Testis (tissue), 5 donors: ENCODE data around the gene SMCO2. TPM values are rescaled to one million over a fixed set of nuclear protein-coding genes. Genes with fewer than 3 reads are reported as not detected.

Source experiments
- DNase-seq: peaks from one replicate; pipeline ENCODE4 v3.0.0-alpha.2; 2019
- H3K27ac ChIP-seq, 2 donors: fragments of 200-600 bp; sonication (generic); one replicate each; pipeline ENCODE4 v1.5.1; 2019
- H3K27me3 ChIP-seq: fragments of 200-600 bp; sonication (generic); one replicate; pipeline ENCODE4 v1.5.1; 2019
- H3K36me3 ChIP-seq: fragments of 200-600 bp; sonication (generic); one replicate; pipeline ENCODE4 v1.5.1; 2017; ENCODE audit warnings: low read depth; ENCODE audit errors: missing control alignments
- H3K4me1 ChIP-seq: fragments of 200-600 bp; sonication (generic); one replicate; pipeline ENCODE4 v1.5.1; 2019
- H3K4me3 ChIP-seq, 2 donors: fragments of 200-600 bp; sonication (generic); one replicate each; pipeline ENCODE4 v1.5.1; 2017 to 2019
- H3K9me3 ChIP-seq: fragments of 200-600 bp; sonication (generic); one replicate; pipeline ENCODE4 v1.5.1; 2017
- POLR2A ChIP-seq: fragments of 450-650 bp; IDR thresholded peaks from one replicate; pipeline ENCODE4 v1.6.1; 2017; ENCODE audit warnings: antibody characterized with exemption, mild to moderate bottlenecking, moderate library complexity
- WGBS, 2 donors: methylation state at CpG; one replicate each; pipeline ENCODE4 v1.1.5; 2018; 5-methylcytosine and 5-hydroxymethylcytosine counted together
- intact Hi-C: fragments of 100-400 bp; cut with DNase I; formaldehyde crosslinking; loops from one replicate; pipeline ENCODE4 v1.15.1; 2023; ENCODE audit warnings: low total_unique reads
- long read RNA-seq, 2 donors: transcript quantifications; one replicate each; lab custom pipeline, GENCODE V29; 2026
- polyA plus RNA-seq: library from polyadenylated mRNA; stranded (reverse); fragments of 350-450 nt; fragmentation: Illumina TruSeq; extraction: RNeasy Lipid Tissue Mini Kit (QIAGEN cat#74804); gene quantifications from one replicate; pipeline ENCODE4 v1.2.3, GENCODE V29; 2014; ENCODE audit warnings: low read depth, low replicate concordance; ENCODE audit not compliant: insufficient read depth
- total RNA-seq, 2 donors: library from RNA; depleted of rRNA; stranded (reverse); fragments of >200 nt; gene quantifications; one replicate each; pipeline ENCODE4 v1.2.3, GENCODE V29; 2016
- TF ChIP-seq, protein P1 (sequence below), 3 experiments: fragments of 450-650 bp in 2 of 3; fragments of 200-600 bp in 1 of 3; sonication (generic) in 1 of 3; IDR thresholded peaks; one replicate each; pipeline ENCODE4 v1.5.1; 2016 to 2019; ENCODE audit warnings: antibody characterized with exemption in 3 of 3, mild to moderate bottlenecking in 2 of 3, moderate library complexity in 1 of 3

Gene SMCO2
- total RNA-seq (1 to 10 TPM in 1 of 2 donors, not detected in 1; 4.6 TPM), polyA plus RNA-seq (1.5 TPM)
- long read RNA-seq, donor 1 = 0 reads
- long read RNA-seq, donor 2 = 0 reads

GRCh38 chr12:27446436-27446835 lies at the start of gene SMCO2:
Gene SMCO2, plus strand, starts transcription at chr12:27446736. Its CDS starts 23,896 bp downstream, at chr12:27470632.
- TF ChIP-seq POLR2A = no peak
- TF ChIP-seq, protein P1, sequence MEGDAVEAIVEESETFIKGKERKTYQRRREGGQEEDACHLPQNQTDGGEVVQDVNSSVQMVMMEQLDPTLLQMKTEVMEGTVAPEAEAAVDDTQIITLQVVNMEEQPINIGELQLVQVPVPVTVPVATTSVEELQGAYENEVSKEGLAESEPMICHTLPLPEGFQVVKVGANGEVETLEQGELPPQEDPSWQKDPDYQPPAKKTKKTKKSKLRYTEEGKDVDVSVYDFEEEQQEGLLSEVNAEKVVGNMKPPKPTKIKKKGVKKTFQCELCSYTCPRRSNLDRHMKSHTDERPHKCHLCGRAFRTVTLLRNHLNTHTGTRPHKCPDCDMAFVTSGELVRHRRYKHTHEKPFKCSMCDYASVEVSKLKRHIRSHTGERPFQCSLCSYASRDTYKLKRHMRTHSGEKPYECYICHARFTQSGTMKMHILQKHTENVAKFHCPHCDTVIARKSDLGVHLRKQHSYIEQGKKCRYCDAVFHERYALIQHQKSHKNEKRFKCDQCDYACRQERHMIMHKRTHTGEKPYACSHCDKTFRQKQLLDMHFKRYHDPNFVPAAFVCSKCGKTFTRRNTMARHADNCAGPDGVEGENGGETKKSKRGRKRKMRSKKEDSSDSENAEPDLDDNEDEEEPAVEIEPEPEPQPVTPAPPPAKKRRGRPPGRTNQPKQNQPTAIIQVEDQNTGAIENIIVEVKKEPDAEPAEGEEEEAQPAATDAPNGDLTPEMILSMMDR (IDR thresholded peaks at IDR 0.05) = no peak
- Histone ChIP-seq H3K27me3 (no peaks in the 10 kb centered on the region), H3K9me3 (no peaks in the 10 kb centered on the region), H3K4me3 (no peak within 1 kb of the TSS), H3K36me3 (no peaks in the 10 kb centered on the region), H3K4me1 (no peaks in the 10 kb centered on the region), H3K27ac (no peak within 1 kb of the TSS)
- 93 to 100% methylated on average over 3 of the region's 3 CpGs for WGBS, 2 donors
- intact Hi-C loops = no loop called here
- no peak for DNase-seq

GRCh38 chr12:27398466-27398865 lies 48.1 kb upstream of the SMCO2 start:
- no peaks in the 10 kb centered on the region for H3K27me3 ChIP-seq
- no peaks in the 10 kb centered on the region for H3K4me1 ChIP-seq
- H3K4me3 ChIP-seq = no peak overlapping the region
- H3K36me3 ChIP-seq = no peaks in the 10 kb centered on the region
- H3K9me3 ChIP-seq = no peaks in the 10 kb centered on the region
- no peak overlapping the region for H3K27ac ChIP-seq
- intact Hi-C loops = no loop called here
- WGBS, 2 donors = 88 to 90% methylated on average over 2 of the region's 2 CpGs
- no peak for DNase-seq
- TF ChIP-seq POLR2A = no peak
- TF ChIP-seq, protein P1 (IDR thresholded peaks at IDR 0.05) = no peak

DNA sequence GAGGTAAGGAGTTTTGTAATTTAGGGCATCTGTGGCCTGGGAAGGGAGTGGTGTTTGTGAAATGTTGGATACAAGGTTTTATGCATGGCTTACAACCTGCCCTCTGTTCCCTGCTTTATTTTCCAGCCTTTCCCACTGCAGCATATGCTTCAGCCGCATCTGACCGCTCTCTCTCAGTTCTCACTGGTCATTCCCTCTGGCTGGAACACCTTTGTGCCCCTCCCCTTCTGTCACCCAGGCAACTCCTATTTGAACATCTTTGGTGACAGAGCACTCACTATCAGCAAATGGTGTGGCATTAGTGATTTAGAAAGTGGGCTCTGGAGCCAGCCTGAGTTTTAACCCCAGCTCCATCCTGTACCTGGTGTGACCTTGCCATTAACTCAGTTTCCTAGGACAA lies 47.5 kb upstream of the SMCO2 start:
- no peaks in the 10 kb centered on the region for H3K4me1 ChIP-seq
- no peak overlapping the region for H3K27ac ChIP-seq
- no peaks in the 10 kb centered on the region for H3K9me3 ChIP-seq
- 94 to 99% methylated on average over 2 of the region's 2 CpGs for WGBS, 2 donors
- H3K36me3 ChIP-seq = no peaks in the 10 kb centered on the region
- TF ChIP-seq POLR2A = no peak
- TF ChIP-seq, protein P1 (IDR thresholded peaks at IDR 0.05) = no peak
- no peak for DNase-seq
- H3K4me3 ChIP-seq = no peak overlapping the region
- H3K27me3 ChIP-seq = no peaks in the 10 kb centered on the region
- intact Hi-C loops = no loop called here

DNA sequence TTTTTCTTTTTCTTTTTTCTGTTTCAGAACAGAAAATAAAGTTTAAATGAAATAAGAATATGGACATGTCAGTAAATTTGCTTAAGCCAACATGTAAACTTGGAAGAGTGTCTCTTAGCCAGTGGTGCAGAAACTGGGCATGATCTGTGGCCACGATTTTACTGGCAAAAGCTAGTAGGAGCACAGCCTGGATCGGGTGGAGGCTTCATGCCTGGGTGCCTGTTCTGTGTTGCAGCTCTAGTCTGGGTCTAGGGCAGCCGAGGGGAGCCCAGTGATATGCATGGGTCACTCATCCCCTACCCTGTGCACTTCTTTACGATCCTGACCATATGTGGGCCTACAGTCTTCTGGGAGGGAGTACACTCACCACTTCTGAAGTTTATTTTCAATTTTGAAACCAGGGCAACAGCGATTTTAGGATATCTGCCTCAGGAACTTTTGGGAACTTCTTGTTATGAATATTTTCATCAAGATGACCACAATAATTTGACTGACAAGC lies 45.6 kb upstream of the SMCO2 start:
- no peak overlapping the region for H3K27ac ChIP-seq
- no peaks in the 10 kb centered on the region for H3K4me1 ChIP-seq
- intact Hi-C loops = no loop called here
- no peak overlapping the region for H3K4me3 ChIP-seq
- H3K36me3 ChIP-seq = no peaks in the 10 kb centered on the region
- no peak for DNase-seq
- H3K9me3 ChIP-seq = no peaks in the 10 kb centered on the region
- no peak for TF ChIP-seq POLR2A
- TF ChIP-seq, protein P1 (IDR thresholded peaks at IDR 0.05) = no peak
- H3K27me3 ChIP-seq = no peaks in the 10 kb centered on the region
- 87 to 92% methylated on average over 5 of the region's 5 CpGs for WGBS, 2 donors

DNA sequence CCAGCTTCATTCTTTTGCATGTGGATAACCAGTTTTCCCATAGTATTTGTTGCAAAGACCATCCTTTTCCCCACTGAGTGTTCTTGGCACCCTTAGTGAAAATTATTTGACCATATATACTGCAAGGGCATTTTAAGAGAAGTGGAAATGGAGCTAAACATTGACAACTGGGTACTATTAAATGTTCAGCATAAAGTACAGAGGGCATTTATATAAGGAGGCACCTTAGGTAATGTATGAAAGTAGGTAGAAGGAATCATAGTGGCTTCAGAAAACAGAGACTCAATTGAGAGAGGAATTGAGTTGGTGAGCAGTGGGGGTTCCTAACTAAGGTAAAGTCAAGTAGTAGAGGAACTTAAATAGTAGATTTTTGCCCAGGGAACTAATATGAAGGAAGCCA lies 34.5 kb upstream of the SMCO2 start:
- Histone ChIP-seq H3K9me3 (no peaks in the 10 kb centered on the region), H3K4me3 (no peak overlapping the region), H3K27me3 (no peaks in the 10 kb centered on the region), H3K4me1 (no peaks in the 10 kb centered on the region), H3K27ac (no peak overlapping the region), H3K36me3 (no peaks in the 10 kb centered on the region)
- DNase-seq = no peak
- TF ChIP-seq, protein P1 (IDR thresholded peaks at IDR 0.05) = no peak
- no peak for TF ChIP-seq POLR2A
- intact Hi-C loops = no loop called here
